HG02798 (cell line): Measurements from ENCODE around the gene INPP4B.

Experiments used
- ATAC-seq: cut with Tn5 transposase; IDR thresholded peaks from one replicate; pipeline ENCODE4 v1.9.1; 2021; ENCODE audit warnings: mild to moderate bottlenecking; ENCODE audit not compliant: unreplicated experiment, poor library complexity

The INPP4B gene

DNA sequence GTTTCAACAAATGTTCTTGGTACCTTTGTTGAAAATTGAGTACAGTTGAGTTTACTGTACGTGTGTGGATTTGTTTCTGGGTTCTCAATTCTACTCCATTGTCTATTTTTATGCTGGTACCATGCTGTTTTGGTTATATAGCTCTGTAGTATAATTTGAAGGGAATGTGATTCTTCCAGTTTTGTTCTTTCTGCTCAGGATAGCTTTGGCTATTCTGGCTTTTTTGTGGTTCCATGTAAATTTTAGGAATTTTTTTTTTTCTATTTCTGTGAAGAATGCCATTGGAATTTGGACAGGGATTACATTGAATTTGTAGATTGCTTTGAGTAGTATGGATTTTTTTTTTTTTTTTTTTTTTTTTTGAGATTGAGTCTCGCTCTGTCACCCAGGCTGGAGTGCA lies 836.4 kb downstream of the INPP4B start:
- ATAC-seq, result no peak

DNA sequence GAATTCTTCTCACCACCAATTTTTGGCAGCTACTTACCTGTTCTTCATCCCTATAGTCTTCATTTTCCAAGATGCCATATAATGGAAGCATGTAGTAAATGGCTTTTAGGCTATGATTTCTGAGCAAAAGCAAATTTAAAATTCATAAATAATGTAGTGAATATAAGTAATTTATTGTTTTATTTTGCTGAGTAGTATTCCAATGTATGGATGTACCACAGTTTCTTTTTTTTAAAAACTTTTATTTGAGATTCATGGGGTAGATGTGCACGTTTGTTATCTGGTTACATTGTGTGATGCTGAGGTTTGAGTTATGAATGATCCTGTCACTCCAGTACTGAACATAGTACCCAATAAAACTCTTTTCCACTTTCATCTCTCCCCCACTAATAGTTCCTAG lies 840.6 kb downstream of the INPP4B start:
- ATAC-seq, result no peak

DNA sequence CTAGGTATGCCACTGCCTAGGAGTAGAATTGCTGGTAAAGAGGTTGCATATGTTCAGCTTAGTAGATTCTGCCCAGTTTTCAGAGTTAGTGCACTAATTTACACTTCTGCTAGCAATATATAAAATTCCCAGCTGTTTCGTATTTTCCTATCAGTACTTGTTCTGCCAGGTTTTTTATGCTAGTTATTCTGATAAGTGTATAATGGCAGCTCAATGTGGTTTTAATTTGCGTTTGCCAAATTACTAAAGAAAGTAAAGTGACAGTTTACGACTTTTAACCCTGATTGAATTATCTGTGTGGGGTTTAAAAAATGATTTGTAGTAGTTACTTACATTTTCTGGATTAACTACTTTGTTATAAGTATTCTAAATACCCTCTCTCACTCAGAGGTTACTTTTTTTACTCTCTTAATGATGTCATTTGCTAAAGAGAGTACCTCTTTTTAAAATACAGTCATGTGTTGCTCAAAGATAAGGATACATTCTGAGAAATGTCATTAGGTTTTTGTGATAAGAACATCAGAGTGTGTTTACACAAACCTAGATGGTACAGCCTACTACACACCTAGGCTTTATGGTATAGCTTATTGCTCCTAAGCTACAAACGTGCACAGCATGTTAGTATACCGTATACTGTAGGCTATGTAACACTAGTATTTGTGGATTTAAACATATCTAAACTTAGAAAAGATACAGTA lies 846.5 kb downstream of the INPP4B start:
- no peak for ATAC-seq

DNA sequence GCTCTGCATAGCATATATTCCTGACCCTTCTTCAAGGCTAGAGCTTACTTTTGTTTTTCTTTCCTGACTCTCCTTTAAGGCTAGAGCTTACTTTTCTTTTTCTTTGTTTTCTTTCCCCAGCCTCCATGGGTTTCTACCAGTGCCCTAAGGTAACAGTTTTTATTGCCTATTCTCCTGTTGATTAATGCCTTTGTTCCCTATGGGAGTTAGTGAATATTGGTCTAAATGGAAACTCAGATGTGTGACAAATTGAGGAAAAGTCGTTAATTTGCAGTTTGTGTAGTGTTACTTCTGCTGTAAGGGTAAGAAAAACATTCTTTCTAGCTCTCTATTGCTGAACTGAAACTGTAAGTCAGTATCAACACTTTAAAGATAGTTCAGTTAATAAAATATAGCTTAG lies 851.0 kb downstream of the INPP4B start:
- ATAC-seq, result no peak

DNA sequence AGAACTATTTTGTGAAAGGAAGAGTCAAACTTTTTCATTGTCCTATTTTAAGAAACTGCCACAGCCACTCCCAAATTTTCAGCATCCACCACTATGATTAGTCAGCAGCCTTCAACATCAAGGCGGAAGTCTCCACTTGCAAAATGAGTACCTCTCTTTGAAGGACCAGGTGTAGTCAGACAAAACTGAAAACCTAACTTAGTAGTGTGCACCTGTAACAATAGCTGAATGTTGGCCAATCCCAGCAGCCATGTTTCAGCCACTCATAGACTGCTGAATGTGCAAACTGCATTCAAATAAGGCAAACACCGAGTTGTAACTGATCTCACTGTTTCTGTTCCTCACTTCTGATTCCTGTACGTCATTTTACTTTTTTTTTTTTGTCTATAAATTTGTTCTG lies 868.7 kb downstream of the INPP4B start:
- no peak for ATAC-seq
